Medulla oblongata (tissue), 1 donor: ENCODE data around the gene ATP13A3.

Experiments used
- DNase-seq: peaks from one replicate; pipeline ENCODE4 v3.0.0-alpha.2; 2015; ENCODE audit errors: extremely low spot score

ATP13A3 gene

DNA sequence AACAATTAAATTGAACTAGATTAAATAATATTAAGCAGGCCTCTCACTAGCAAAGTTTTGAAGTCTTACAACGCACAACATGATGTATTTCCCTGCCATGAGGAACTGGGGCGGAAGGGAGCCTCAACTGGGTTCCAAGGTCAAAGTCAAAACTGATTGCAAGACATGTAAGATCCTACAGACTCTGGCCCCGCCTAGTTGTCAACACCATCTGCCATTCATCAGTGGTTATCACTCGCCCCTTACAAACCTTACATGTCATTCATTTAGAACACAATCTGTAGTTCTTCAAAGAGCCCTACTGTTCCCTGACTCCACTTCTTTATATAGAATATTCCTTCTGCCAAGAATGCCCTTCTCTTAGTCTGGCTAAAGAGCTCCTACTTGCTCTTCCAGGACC is 10.0 kb downstream of the ATP13A3 start:
- no peak for DNase-seq

DNA sequence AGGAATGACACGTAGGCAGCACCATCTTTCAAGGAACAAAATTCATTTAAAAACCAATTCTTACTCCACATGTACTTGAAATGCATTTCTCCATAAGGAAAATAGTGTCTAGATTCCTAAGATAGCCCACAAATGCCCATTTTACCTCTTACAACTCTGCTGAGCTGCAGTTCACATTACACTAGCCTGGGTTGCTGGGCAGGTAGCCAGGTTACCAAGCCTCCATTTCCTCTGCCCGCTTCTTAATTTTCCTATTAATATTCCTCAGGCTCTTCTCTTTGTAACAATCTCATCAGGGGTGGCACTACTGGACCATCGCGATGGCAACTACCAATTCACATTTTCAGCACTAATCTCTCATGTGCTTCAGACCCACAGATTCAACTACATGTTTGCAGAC is 10.8 kb downstream of the ATP13A3 start:
- no peak for DNase-seq

DNA sequence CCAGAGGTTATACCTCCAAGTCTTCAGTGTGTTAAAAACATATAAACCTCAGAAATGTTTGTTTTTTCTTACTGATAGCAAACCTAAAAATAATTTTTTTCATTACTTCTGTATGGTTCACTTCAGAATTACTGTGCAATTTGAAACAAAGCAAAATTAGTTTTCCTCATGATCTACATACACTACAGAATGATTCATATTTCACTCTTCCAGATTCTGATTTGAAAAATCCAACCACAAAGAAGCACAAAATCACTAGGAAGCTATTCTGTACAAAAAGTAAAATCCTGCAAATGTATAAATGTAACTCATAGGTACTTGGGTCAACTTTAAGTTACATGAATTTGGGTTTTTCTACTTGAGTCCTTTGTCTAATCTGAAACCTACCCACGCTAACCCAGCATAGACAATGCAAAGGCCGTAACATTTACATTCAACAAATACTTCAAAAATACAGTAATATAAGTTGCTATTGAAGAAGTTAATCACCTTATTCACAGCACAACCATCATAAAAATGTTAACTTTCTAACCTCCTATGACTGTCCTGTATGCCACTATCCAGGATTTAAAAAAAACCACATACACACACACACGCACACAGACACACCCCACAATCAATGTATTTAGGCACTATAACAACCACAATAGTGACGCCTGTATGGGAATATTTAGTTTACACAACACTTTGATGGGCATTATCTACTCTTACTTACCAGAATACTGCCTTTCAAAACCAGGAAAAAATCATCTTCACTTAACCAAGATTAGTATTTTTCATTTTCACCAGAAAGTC is 11.5 kb downstream of the ATP13A3 start:
- DNase-seq, result no peak

DNA sequence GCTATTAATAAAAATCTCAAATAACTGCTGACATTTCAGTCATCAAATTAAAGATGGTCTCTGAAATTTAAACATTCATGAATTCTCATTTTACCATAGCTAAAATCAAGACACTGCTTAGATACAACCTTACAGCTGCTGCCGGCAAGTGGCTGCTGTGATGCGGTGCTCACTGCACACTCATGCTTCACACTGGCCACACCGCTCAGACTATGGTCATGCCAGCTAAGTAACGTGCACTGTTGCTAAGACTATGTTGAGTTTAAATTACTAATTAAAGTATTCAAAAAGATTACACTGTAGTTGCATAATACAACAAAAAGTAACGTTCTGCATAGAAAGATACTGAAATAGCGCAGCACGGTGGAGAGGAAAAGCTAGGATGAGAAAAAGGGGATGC is 12.1 kb downstream of the ATP13A3 start:
- DNase-seq, result no peak

DNA sequence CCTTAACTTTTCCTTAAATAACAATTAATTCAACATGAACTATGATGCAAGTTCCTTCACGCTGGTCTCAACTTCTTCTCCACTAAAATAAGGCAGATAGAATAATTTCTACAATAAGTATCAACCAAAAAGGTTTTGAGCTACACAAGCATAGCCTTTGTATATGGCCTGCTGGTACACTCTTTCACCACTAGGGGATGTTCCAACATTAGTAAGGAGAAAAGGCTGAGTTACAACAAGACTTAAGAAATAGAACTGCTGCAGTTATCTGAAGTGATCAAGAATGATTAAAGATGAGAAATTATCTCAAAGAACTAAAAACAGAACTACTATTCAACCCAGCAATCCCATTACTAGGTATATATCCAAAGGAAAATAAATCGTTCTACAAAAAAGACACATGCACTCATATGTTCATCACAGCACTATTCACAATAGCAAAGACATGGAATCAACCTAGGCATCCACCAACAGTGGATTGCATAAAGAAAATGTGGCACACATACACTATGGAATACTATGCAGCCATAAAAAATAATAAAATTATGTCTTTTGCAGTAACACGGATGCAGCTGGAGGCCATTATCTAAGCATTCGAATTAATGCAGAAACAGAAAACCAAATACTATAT is 14.4 kb downstream of the ATP13A3 start:
- DNase-seq, result peak; percentile 86

DNA sequence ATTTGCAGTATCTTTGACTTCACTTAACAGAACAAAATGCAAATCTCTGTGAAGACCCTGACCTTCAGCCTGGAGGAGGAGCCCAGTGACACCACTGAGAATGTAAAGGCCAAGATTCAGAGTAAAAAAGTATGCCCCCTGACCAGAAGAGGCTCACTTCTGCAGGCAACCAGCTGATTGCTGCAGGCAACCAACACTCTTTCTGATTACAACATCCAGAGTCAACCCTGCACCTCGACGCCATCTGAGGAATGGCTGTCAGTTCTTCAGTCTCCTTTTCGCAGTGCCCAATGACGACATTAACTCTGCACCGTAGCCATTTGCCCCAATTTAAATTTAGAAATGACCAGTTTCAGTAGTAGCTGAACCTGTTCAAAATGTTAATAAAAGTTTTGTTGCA is 14.9 kb downstream of the ATP13A3 start:
- DNase-seq, result no peak

DNA sequence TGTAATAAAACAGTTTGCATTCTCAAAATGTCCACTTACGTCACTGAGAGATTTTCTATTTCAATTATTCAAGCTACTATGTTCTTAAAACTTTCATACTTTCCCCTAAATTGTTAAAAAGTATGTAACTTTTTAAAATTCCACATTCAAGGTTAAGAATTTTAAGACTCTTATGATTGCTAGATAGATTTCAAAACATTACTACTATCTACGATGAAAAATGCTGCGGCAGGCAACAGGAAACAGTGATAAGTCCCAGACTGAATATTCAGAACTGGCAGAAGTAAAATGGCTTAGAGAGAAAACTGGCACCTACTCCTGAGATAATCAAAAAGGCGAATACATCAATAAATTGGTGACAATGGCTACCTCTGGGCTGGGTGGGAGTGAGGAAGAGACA is 16.2 kb downstream of the ATP13A3 start:
- DNase-seq, result no peak

DNA sequence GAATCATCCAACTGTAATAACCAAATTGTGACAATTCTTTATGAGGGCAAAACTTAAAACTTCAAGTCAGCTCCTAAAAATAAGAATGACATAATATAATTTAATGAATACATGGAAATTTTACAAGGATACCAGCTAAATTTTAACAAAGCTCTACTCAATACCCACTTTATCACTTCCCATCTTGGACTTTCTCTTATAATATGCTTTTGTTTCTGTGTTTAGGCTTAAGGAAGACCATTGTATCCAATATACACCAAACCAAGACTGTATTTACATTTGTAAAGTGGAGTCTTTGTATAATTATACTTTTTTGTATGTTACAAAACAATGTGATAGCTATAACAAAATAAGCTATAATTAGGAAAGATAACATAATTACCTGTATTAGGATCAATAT is 16.8 kb downstream of the ATP13A3 start:
- DNase-seq, result no peak

DNA sequence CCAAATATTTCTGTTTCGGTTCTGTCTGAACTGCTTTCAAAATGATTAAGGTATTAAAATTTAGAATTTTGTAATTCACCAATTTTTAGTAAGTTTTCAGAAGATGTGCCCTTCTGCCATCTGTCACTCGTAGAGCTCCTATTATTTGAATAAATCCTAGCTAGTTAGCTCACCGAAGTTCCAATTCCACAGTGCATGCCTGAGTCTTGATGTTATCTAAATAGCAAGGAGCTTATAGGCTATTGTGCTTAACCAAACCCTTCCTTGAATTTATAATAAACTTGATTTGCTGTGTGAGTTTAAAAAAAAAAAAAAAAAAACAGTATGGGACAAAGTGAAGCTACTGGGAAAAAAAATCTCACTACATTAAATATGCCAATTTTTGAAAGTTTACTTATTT is 18.7 kb downstream of the ATP13A3 start:
- no peak for DNase-seq

DNA sequence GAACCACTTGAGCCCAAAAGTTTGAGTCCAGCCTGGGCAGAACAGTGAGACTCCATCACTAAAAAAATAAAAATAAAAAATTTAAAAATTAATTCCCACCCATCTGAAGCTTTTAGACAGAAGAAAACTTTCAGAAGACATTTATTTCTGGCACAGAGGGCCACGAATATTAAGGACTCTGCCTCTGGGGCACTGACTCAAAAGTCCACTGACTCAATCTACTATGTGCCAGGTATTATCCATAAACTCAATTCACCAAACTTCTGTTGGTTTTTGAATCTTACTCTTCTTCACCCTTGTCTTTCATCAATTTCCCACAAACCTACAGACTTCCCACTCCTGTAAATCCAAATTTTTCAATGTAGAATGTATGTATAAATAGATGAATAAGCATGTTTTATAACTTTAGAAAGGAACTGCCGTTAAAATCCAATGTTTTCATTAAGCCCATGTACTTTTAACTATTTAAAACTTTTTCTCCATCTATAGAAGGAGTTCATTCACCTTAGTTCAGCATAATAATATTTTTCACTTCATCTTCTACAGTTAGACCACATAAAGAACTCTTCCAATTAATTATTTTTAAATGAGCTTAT is 19.9 kb downstream of the ATP13A3 start:
- no peak for DNase-seq

DNA sequence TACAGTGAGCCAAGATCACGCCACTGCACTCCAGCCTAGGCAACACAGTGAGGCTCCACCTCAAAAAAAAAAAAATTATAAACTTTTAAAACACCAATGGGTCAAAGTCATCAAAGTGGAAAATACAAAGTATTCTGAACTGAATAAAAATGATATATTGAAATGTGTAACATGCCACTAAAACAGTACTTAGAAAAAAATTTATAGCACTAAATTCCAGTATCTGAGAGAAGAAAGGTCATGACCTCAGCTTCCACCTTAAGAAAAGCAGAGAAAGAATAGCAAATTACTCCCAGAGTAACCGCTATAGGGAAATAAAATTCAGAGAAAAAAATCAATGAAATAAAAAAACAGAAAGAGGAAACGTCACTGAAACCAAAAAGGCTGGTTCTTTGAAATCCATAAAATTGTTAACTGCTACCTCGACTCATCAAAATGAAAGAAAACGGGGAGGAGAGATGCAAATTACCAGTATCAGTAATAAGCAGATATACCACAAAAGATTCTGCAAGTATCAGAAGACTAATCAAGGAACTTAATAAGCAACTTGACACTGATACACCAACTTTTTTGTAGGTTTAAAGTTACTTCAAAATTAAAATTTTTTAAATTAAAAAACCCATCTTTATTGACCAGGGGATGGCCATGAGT is 20.8 kb downstream of the ATP13A3 start:
- DNase-seq, result no peak

DNA sequence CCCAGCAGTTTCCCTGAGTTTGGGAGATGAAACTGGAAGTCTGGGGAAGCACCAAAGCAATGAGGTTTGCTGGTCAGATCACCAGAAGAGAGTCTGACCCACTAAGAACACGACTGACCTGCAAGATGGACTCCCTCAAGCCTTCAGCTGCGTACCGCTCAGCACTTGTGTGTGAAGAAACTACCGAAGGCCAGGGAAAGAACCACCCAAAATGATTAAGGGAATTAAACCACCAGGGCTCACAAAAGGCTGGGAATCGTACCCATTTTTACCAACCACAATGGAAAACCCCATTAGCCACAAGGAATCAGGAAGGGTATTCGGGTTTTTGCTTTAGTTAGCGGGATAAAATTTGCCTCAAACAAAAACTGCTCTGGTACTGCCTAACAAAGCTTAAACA is 21.6 kb downstream of the ATP13A3 start:
- DNase-seq, result no peak

DNA sequence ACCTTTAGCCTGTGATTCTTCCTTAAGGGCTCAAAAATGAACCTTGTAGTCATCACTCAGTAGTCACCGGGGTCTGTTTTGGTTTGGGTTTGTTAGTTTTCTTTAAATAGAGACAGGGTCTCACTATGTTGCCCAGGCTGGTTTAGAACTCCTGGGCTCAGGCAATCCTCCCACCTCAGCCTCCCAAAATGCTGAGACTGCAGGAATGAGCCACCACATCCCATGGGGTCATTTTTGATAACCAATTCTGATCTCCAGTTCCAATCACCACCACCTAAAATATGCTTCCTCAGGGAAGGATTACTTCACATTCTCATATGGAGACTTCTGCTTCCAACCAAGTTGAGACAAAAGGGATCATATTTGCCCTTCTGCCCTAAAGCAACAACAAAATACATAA is 22.1 kb downstream of the ATP13A3 start:
- DNase-seq, result no peak

DNA sequence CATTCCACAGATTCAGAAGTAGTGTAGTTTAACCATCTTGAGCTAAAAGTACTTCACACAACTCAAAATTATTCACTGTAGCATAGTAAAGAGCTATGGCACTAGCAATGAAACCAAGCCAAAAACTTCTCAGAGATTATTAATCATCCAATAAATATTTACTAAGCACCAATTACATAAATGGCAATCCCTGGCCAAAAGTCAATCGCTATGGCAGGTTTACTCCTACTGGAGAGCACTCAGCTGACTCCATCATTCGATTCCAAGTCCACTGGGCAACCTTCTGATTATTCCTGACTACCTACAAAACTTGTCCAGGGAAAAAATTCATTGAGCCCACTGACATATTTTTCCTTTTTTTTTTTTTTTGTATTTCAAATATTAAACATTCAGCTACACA is 23.9 kb downstream of the ATP13A3 start:
- no peak for DNase-seq

DNA sequence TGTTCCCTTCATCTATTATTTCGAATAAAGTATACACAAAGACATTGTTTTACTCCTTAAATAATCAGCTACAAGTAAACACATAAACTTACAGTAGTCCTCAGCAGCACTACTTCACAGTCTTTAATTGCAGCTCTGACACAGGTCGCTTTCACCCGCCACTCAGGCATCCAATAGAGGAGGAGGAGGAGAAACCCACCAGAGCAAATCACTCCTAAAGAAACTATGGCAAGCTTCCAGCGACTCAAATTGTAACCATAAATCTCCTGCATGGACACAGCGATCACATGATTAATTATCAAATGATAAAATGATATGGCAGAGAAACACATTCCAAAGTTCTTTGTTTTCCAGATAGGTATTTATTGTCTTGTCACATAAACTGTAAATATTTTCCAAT is 26.2 kb downstream of the ATP13A3 start:
- DNase-seq, result no peak

DNA sequence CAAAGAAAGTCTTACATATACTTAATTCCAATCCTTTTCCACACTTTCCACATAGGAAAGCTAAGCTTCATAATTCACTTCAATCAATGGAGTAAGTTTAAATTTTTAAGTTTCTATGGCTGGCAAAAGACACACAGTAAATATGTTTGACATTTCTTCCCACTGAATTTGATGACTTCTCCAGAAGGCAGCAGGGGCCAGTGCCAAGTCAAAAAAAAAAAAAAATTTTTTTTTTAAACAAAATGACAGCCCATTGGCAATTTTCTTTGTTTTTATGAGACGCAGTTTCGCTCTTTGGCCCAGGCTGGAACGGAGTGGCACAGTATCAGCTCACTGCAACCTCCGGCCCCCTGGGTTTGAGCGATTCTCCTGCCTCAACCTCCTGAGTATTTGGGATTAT is 28.7 kb downstream of the ATP13A3 start:
- no peak for DNase-seq

DNA sequence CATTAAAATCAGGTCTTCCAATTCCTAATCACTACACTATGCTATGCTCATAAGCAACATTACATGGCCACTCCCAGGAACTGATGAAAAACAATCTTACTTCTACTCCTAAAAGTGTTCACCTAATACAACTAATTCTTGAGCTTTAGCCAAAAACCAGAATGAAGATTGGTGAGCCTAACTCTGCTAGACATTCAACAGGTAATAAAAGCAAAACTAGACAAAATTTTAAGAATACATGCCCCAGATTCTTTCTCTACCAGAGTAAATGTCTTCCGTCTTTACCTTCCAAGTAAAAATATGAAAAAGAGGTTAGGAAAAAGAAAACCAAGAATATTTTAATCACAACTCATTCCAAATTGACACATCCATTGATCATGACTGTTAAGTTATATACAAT is 31.3 kb downstream of the ATP13A3 start:
- no peak for DNase-seq

DNA sequence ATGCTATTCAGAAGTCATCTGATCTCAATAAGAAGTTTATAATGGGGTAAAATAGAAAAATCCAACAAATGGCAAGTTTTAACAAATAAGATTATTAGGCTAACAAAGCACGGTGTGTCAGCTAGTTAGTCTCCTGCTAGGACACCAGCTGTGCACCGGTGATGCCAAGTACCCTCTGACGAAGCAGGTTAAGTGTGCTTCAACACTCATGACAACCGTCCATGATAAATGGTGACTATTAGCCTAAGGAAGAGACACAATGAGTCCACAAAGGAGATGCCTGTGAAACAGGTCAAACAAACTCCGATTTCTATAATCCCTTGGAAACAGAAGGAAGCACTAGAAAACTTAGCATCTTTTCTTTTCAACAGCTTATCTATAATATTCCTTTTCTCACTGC is 36.5 kb downstream of the ATP13A3 start:
- DNase-seq, result no peak

DNA sequence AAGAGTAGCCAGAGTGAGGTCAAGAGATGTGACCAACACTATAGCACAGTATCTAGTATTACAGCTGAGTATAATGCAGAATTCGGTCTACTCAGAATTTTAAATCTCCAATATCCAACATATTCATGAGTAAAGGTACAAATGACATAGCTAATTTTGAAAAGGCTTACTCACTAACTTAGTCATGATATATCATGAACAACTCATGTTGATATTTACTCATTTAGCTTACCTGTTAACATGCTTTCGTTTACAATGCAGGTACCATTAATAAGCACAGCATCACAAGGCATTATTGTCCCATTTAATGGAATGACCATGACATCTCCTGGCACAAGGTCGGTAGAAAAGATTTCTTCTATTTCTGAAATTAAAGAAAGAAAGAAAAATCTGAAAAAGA is 36.9 kb downstream of the ATP13A3 start:
- no peak for DNase-seq

DNA sequence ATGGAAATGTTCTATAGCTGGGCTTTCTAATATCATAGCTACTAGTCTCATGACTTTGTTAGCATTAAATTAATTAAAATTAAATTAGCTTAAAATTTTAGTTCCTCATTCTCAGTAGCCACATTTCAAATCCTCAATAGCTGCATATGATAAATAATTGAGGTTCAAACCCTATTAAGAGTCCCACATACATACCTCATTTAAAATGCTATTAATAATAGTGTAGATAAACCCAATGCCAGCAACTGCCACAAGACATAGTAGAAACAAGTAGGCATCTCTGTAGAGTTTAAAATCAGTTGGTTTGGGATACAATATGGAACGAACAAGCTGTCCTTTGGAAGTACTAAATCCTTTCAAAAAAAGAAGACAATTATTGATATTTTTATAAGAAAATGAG is 39.1 kb downstream of the ATP13A3 start:
- DNase-seq, result no peak

DNA sequence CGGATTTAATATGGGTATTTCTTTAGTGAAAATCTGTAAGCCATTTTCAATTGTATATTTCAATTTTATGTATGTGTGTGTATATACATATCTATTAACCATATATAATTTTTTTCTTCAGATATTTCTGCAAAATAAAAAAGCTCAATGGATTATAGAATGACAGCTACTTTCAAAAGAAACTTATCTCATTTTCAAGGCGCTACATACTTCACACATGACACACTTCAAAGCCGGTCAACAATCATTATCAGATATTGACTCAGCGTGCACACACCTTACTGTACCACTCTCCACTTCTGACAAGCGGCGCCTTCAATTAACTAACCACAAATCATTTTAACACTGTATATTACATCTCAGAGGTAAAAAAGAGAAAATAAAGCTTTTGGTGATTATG is 39.6 kb downstream of the ATP13A3 start:
- DNase-seq, result no peak

DNA sequence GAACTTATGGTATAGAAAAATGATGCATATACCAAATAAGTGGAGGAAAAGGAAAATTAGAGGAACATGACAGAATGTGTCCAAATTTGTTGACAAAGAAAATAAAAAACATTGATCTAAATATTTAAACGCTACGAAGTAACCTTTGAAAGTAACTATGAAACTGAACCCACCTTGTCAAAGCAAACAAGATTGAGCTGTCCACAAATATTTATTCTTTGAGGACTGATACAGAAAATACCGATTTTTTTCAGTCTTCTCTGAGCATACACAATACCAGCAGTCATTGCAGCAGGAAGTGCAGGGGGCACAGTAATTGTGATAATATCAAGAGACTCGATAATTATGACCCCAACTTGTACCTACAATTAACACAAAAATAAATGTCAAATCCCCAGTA is 40.0 kb downstream of the ATP13A3 start:
- no peak for DNase-seq

DNA sequence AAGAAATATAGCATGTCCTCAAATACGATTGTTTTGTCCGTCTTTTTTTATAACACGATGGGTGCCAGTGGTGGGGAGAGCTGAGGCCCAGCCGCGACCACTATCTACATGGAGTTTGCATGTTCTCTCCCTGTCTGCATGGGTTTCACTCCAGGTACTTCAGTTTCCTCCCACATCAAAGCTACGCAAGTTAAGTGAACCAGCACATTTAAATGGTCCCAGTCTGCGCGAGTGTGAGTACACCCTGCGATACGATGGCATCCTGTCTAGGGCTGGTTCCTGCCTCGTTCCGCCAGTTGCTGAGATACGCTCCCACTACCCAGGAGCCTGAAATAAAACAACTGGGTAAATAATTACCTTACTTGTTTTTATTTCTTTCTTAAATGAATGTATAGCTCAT is 40.6 kb downstream of the ATP13A3 start:
- DNase-seq, result no peak
